Lower leg skin (tissue), 4 donors: ENCODE measurements around the gene SVIL. TPM values are rescaled to one million over a fixed set of nuclear protein-coding genes. Genes with fewer than 3 reads are reported as not detected.

Experiments used
- DNase-seq, 2 donors: peaks; one replicate each; pipeline ENCODE4 v3.0.0-alpha.2; 2019; ENCODE audit warnings: low spot score in 2 of 2
- H3K4me3 ChIP-seq: fragments of 200-600 bp; sonication (generic); 2 replicates; pipeline ENCODE4 v1.5.1; 2017; ENCODE audit warnings: mild to moderate bottlenecking, low read depth; ENCODE audit not compliant: poor library complexity, severe bottlenecking
- POLR2A ChIP-seq, 2 donors: fragments of 450-650 bp; IDR thresholded peaks; one replicate each; pipeline ENCODE4 v1.6.1; 2016 to 2017; ENCODE audit warnings: antibody characterized with exemption in 2 of 2, mild to moderate bottlenecking in 1 of 2, moderate library complexity in 1 of 2
- WGBS, 2 donors: methylation state at CpG; one replicate each; pipeline ENCODE4 v1.1.5; 2018; 5-methylcytosine and 5-hydroxymethylcytosine counted together
- intact Hi-C: fragments of 100-400 bp; cut with DNase I; formaldehyde crosslinking; loops from one replicate; pipeline ENCODE4 v1.15.0; 2023; ENCODE audit warnings: low total_unique reads
- total RNA-seq, 4 donors: library from RNA; depleted of rRNA; stranded (reverse); fragments of >200 nt; gene quantifications; one replicate each; pipeline ENCODE4 v1.1.0, GENCODE V29; 2016
- TF ChIP-seq, protein P1 (sequence below), 3 donors: fragments of 450-650 bp; IDR thresholded peaks; one replicate each; pipeline ENCODE4 v1.5.1; 2016; ENCODE audit warnings: antibody characterized with exemption in 3 of 3, mild to moderate bottlenecking in 3 of 3, moderate library complexity in 2 of 3

SVIL gene
- total RNA-seq, 4 donors from 2014 or later, result 49.0 to 91.0 (median 74.4) TPM

DNA sequence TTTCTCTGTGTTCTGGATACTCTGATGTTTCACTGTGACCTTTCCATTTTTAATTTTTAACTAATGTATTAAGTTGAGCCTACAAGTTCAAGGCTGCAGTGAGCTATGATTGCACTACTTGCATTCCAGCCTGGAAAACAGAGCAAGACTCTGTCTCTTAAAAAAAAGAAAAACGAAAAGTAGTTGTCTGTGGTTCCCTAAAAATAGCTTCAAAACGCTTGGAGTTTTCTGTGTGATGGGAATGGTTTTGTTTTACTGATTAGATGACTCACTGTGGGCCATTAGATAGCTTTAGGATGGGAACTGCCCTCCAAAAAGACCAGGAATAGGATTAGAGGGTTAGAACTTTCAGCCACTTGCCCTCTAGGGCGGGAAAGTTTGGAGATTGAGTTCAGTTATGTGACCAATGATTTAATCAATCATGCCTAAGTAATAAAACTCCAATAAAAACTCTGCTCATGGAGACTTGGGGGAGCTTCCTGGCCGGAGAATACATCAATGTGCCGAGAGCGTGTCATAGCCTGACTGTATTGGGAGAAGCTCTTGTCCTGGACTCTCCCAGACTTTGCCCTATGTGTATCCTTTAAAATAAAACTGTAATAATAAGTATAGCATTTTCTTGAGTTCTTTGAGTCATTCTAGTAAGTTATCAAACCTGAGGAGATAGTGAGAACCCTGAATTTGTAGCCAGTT, 198.8 kb downstream of the SVIL start:
- H3K4me3 ChIP-seq, result no peak overlapping the region
- no peak for DNase-seq
- 67 to 79% methylated on average over 6 of the region's 6 CpGs for WGBS, 2 donors
- TF ChIP-seq, protein P1, sequence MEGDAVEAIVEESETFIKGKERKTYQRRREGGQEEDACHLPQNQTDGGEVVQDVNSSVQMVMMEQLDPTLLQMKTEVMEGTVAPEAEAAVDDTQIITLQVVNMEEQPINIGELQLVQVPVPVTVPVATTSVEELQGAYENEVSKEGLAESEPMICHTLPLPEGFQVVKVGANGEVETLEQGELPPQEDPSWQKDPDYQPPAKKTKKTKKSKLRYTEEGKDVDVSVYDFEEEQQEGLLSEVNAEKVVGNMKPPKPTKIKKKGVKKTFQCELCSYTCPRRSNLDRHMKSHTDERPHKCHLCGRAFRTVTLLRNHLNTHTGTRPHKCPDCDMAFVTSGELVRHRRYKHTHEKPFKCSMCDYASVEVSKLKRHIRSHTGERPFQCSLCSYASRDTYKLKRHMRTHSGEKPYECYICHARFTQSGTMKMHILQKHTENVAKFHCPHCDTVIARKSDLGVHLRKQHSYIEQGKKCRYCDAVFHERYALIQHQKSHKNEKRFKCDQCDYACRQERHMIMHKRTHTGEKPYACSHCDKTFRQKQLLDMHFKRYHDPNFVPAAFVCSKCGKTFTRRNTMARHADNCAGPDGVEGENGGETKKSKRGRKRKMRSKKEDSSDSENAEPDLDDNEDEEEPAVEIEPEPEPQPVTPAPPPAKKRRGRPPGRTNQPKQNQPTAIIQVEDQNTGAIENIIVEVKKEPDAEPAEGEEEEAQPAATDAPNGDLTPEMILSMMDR (IDR thresholded peaks at IDR 0.05), result no peak
- TF ChIP-seq POLR2A (IDR thresholded peaks at IDR 0.05), result no peak
- intact Hi-C loops, result no loop called here

DNA sequence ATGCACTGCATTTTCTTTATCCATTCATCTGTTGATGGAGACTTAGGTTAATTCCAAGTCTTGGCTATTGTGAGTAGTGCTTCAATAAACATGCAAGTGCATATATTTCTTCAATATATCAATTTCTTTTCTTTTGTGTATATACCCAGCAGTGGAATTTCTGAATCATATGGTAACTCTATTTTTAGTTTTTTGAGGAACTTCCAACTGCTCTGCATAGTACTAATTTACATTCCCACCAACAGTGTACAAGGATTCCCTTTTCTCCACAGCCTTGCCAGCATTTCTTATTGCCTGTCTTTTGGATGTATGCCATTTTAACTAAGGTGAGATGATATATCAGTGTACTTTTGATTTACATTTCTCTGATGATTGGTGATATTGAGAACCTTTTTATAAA, 200.7 kb downstream of the SVIL start:
- TF ChIP-seq, protein P1 (IDR thresholded peaks at IDR 0.05), result no peak
- TF ChIP-seq POLR2A (IDR thresholded peaks at IDR 0.05), result no peak
- DNase-seq, result no peak
- intact Hi-C loops, result no loop called here
- no peak overlapping the region for H3K4me3 ChIP-seq

DNA sequence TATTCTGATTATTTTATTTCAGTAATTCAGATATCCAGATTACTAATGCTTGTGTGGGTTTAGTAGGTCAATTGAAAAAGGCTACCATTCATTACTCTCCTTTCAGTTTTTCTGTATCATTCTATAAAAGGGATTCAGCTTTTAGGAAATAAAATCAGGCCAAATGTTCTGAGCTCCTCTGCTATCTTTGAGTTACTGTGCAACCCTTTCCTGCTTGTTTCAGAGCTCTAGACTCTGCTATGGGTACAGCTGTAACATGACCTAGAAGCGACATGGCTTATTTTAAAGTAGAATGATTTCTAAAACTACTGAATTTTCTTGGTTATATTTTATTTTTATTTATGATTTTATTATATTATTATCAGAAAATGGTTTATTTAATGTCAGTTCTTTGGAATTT, 203.1 kb downstream of the SVIL start:
- TF ChIP-seq, protein P1 (IDR thresholded peaks at IDR 0.05), result no peak
- no peak for TF ChIP-seq POLR2A (IDR thresholded peaks at IDR 0.05)
- intact Hi-C loops, result no loop called here
- no peak for DNase-seq
- 88 to 90% methylated on average over 1 of the region's 1 CpG for WGBS, 2 donors
- no peak overlapping the region for H3K4me3 ChIP-seq

DNA sequence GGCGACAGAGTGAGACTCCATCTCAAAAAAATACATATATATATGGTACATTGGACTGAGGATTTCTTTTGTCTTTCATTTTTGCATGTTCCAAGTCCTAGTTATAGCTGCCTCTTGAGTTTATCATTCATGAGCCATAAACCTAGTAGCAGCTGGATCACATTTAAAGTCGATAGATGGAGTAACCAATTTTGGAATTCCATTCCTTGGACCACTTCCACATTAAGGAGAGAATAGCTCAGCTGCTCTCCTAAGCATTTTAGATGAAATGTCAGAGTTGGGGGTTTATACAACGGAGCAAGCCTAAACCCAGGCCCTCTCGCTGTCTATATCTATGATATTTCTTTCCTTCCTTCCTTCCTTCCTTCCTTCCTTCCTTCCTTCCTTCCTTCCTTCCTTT, 204.7 kb downstream of the SVIL start:
- intact Hi-C loops, result no loop called here
- TF ChIP-seq POLR2A (IDR thresholded peaks at IDR 0.05), result no peak
- TF ChIP-seq, protein P1 (IDR thresholded peaks at IDR 0.05), result no peak
- DNase-seq, result no peak
- 76 to 80% methylated on average over 4 of the region's 4 CpGs for WGBS, 2 donors
- H3K4me3 ChIP-seq, result no peak overlapping the region

DNA sequence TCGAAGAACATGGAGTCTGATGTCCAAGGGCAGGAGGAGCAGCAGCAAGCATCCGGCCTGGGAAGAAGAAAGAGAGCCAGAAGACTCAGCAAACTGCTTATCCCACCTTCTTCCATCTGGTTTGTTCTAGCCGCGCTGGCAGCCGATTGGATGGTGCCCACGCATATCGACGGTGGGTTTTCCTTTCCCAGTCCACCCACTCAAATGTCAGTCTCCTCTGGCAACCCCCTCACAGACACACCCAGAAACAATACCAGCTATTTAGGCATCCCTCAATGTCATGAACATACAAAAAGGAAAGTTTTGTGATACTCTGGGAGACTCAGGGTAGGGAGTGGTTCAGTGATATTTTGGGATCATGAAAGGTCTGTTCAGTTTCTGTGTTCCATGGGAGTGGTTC, 206.3 kb downstream of the SVIL start:
- WGBS, 2 donors, result 79 to 87% methylated on average over 8 of the region's 8 CpGs
- no peak overlapping the region for H3K4me3 ChIP-seq
- no peak for DNase-seq
- TF ChIP-seq POLR2A (IDR thresholded peaks at IDR 0.05), result no peak
- TF ChIP-seq, protein P1 (IDR thresholded peaks at IDR 0.05), result no peak
- intact Hi-C loops, result no loop called here

DNA sequence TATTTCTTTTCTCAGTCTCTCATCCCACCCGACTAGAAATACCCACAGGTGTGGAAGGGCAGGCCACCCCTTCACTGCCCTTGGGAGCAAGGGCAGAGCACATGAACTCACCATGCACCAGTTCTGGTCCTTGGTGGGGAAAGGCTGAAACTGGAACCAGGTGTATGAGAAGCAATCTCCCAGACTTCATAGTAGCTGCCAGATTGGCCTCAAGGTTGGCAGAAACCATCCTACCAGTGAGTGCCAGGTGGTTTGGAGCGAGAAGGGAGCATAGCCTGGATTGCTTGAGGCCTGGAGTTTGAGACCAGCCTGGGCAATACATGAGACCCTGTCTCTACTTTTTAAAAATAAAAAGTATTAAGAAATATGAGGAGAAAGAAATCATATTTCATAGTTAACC, 207.1 kb downstream of the SVIL start:
- DNase-seq, result no peak
- WGBS, 2 donors, result 85 to 93% methylated on average over 2 of the region's 2 CpGs
- no peak for TF ChIP-seq POLR2A (IDR thresholded peaks at IDR 0.05)
- no peak overlapping the region for H3K4me3 ChIP-seq
- intact Hi-C loops, result no loop called here
